ENCODE measurements around the gene RAB36. TPM values are rescaled to one million over a fixed set of nuclear protein-coding genes. Genes with fewer than 3 reads are reported as not detected.

Gene RAB36
- total RNA-seq, 4 donors from 2014 or later: 0.38 to 1.0 (median 0.57) TPM

DNA sequence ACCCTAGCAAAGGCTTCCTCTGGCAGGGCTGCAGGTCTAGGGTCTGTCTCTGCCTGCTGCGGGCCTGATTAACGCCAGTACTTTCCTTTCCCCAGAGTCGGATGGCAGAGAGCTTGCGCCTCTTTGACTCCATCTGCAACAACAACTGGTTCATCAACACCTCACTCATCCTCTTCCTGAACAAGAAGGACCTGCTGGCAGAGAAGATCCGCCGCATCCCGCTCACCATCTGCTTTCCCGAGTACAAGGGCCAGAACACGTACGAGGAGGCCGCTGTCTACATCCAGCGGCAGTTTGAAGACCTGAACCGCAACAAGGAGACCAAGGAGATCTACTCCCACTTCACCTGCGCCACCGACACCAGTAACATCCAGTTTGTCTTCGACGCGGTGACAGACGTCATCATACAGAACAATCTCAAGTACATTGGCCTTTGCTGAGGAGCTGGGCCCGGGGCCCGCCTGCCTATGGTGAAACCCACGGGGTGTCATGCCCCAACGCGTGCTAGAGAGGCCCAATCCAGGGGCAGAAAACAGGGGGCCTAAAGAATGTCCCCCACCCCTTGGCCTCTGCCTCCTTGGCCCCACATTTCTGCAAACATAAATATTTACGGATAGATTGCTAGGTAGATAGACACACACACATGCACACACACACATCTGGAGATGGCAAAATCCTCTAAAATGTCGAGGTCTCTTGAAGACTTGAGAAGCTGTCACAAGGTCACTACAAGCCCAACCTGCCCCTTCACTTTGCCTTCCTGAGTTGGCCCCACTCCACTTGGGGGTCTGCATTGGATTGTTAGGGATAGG is 22.1 kb upstream of the RAB36 start:
- TF ChIP-seq, protein P1, sequence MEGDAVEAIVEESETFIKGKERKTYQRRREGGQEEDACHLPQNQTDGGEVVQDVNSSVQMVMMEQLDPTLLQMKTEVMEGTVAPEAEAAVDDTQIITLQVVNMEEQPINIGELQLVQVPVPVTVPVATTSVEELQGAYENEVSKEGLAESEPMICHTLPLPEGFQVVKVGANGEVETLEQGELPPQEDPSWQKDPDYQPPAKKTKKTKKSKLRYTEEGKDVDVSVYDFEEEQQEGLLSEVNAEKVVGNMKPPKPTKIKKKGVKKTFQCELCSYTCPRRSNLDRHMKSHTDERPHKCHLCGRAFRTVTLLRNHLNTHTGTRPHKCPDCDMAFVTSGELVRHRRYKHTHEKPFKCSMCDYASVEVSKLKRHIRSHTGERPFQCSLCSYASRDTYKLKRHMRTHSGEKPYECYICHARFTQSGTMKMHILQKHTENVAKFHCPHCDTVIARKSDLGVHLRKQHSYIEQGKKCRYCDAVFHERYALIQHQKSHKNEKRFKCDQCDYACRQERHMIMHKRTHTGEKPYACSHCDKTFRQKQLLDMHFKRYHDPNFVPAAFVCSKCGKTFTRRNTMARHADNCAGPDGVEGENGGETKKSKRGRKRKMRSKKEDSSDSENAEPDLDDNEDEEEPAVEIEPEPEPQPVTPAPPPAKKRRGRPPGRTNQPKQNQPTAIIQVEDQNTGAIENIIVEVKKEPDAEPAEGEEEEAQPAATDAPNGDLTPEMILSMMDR (IDR thresholded peaks at IDR 0.05; ENCODE audit: low read depth): no peak

DNA sequence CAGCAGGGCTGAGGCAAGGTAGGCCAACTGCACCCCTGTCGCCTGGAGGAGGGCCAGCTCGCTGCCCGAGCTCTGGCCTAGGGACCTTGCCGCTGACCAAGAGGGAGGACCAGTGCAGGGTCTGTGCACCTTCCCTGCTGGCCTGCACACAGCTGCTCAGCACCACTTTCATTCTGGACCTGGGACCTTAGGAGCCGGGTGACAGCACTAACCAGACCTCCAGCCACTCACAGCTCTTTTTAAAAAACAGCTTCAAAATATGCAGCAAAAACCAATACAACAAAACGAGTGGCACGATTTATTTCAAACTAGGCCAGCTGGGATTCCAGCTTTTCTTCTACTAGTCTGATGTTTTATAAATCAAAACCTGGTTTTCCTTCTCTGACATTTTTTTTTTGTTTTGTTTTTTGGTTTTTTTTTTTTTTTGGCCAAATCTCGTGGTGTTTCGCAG is 21.4 kb upstream of the RAB36 start:
- TF ChIP-seq, protein P1 (IDR thresholded peaks at IDR 0.05; ENCODE audit: low read depth): no peak

DNA sequence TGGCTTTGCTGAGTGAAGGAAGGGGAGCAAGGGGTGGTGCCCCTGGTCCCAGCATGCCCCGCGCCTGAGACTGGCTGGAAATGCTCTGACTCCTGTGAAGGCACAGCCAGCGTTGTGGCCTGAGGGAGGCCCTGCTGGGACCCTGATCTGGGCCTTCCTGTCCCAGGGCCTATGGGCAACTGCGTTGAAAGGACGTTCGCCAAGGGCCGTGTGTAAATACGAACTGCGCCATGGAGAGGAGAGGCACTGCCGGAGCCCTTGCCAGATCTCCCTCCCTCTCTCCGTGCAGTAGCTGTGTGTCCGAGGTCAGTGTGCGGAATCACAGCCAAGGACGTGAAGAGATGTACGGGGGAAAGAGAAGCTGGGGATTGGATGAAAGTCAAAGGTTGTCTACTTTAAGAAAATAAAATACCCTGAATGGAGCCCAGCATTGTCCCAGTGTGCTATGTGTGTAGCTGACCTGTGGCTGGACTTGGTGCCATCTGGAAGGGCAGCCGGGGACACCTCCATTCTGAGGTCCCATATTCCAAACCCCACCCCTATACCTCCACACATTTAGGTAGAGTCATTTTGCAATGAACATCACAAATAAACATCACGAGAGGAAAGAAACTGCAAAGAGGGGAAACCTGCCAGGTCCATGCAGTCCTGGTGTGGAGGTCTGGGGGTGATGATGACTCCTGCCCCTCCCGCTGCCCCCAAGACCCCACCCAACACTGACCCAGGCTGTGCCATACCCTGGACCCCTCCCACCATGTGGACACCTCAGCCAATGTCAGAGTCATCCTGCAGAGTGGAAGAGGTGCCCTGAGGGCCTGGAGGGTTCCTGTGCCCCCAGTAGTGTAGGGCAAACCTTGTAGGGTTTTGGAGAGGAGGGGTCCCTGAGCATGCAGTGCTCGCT is 20.4 kb upstream of the RAB36 start:
- TF ChIP-seq, protein P1 (IDR thresholded peaks at IDR 0.05; ENCODE audit: low read depth): no peak

DNA sequence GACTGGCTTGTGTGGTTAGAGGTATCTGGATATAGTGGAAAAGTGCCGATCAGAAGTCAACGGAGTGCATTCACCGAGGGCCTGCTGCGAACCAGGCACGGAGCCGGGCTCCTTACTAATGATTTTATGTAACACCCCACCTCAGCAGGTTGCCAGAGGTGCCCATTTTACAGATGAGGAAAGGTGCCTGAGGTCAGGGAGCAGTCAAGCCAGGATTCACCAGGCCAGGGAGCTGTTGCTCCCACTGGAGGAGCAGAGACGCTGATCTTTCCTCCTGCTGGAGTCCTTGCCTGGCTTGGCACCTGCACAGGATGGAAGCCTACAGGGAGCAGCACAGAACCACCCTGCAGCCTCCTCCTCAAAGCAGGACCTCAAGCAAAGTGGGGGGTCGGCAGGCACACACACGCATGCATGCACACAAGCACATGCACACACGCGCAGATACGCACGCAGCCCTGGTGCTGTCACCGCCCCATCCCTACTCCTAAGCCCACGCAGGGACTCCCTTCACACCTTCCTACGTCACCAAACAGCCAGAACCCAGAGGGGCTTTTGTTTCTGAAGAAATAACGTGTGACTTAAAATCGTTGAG is 19.7 kb upstream of the RAB36 start:
- TF ChIP-seq, protein P1 (IDR thresholded peaks at IDR 0.05; ENCODE audit: low read depth): no peak

DNA sequence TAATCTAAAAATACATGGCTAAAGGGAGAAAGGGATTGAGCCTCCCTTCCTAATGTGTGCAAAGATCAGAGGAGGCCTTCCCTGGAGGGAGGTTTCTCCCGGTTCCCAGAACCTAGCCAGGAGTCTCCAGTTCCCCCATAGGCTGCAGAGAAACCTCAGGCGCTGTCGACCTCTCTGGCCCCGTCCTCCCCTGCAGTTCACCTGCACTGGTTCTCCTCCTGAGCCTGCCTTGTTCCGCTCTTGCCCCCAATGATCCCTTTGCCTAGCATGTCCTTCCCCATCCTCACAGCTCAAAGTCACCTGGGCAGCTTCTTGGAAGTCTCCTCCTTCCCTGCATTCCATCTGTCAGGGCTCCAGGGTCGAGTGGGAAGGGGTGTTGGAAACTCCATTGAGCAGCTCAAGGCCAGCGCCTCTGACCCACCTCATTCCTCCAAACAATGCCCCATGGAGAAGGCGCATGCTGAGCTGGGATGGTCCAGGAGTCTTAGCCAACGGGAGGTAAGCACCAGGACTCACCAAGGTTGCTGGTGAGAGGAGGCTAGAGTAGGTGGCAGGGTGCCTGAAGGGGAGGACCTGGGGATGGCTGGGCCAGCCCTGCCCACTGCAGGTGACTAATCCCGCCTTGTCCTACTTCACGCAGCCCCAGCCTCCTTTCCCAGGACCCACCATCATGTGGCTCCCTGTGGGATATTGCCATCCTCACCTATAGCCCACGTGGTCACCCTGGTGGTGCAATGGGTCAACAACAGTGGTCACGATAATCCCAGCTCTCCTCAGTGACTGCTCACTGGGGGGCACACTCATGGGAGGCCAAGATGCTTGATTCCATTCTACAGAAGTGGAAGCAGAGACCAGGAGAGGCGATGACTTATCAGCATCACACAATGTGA is 18.9 kb upstream of the RAB36 start:
- TF ChIP-seq, protein P1 (IDR thresholded peaks at IDR 0.05; ENCODE audit: low read depth): no peak

DNA sequence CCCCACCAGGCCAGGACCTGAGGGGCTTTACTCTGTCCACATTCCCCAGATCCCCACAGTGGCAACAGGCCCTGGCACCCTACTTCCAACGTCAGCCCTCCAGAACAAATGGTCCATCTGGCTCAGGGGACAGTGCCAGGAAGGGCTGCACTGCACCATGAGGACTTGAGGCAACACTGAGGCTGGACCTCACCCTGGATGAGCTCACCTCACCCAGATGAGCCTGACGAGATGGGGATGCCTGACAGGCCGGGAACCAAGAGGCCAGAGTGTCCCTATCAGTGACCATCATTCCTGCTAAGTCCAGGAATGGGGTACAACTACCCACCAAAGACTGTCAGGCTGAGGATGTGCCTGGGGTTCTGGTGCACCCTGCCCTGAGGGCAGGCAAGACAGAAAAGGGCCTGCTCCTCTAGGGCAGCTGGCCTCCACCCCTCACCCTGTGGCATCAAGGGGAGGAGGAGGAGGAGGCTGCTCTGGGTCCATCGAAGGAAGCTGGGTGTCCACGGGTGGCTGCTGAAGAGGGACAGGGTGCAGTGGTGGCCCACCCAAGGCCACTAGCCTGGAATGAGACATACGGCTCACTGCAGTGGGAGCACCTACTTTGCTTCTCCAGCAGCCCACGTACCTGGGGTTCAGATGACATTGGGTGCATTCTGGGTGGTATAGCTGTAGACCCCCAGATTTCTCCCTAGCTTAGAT is 18.1 kb upstream of the RAB36 start:
- TF ChIP-seq, protein P1 (IDR thresholded peaks at IDR 0.05; ENCODE audit: low read depth): no peak

Measured in subcutaneous adipose tissue (tissue), 4 donors.